PC-9 (cell line): Measurements from ENCODE around the gene CNTLN. TPM values are rescaled to one million over a fixed set of nuclear protein-coding genes. Genes with fewer than 3 reads are reported as not detected.

Source experiments
- BruUV-seq: library from RNA; stranded (reverse); fragments of 400-500 nt; replicated peaks from 2 replicates; lab custom pipeline; 2021; lab: Mats Ljungman, UMichigan
- CTCF ChIA-PET: fragments of 300-600 bp; sonication (Branson Sonifier 250); formaldehyde crosslinking; loops from one replicate; lab custom pipeline; 2022; ENCODE audit warnings: antibody characterized with exemption; lab: Charles Lee
- POLR2A ChIA-PET: fragments of 300-600 bp; sonication (Branson Sonifier 250); formaldehyde crosslinking; loops from one replicate; lab custom pipeline; 2022; ENCODE audit warnings: antibody characterized with exemption; ENCODE audit not compliant: unreplicated experiment; lab: Charles Lee
- DNase-seq, 2 experiments: peaks; one replicate each; pipeline versions ENCODE4 v3.0.0 to v3.0.0-alpha.2; 2015 to 2022; ENCODE audit warnings: mixed read lengths in 1 of 2
- H2AFZ ChIP-seq: fragments of 200-600 bp; sonication (generic); 2 replicates; pipeline ENCODE4 v1.8.1; 2017; ENCODE audit warnings: antibody characterized with exemption
- H3F3A ChIP-seq: fragments of 200-600 bp; sonication (generic); 2 replicates; pipeline ENCODE4 v1.8.1; 2017; ENCODE audit warnings: antibody characterized with exemption, mild to moderate bottlenecking, low read depth; ENCODE audit not compliant: insufficient read depth
- H3K27ac ChIP-seq: fragments of 200-600 bp; sonication (generic); 2 replicates; pipeline ENCODE4 v1.6.1; 2016; ENCODE audit warnings: mixed run types
- H3K27me3 ChIP-seq: fragments of 200-600 bp; sonication (generic); 2 replicates; pipeline ENCODE4 v1.6.1; 2016; ENCODE audit warnings: low read depth, mixed run types; ENCODE audit not compliant: insufficient read depth
- H3K36me3 ChIP-seq: fragments of 200-600 bp; sonication (generic); 2 replicates; pipeline ENCODE4 v1.6.1; 2016; ENCODE audit warnings: low read depth, mixed run types
- H3K4me1 ChIP-seq: fragments of 200-600 bp; sonication (generic); replicated peaks from 2 replicates; pipeline ENCODE4 v1.6.1; 2016; ENCODE audit warnings: mixed run types; ENCODE audit not compliant: insufficient read depth
- H3K4me2 ChIP-seq: fragments of 200-600 bp; sonication (generic); 2 replicates; pipeline ENCODE4 v1.6.1; 2017; ENCODE audit warnings: mixed run types
- H3K4me3 ChIP-seq: fragments of 200-600 bp; sonication (generic); 2 replicates; pipeline ENCODE4 v1.6.1; 2016; ENCODE audit warnings: mixed run types
- H3K79me2 ChIP-seq: fragments of 200-600 bp; sonication (generic); 2 replicates; pipeline ENCODE4 v1.6.1; 2017; ENCODE audit warnings: low read depth, mixed run types
- H3K9me2 ChIP-seq: fragments of 200-600 bp; sonication (generic); 2 replicates; pipeline ENCODE4 v1.8.1; 2017; ENCODE audit warnings: mild to moderate bottlenecking; ENCODE audit not compliant: insufficient read depth
- H3K9me3 ChIP-seq: fragments of 200-600 bp; sonication (generic); 2 replicates; pipeline ENCODE4 v1.8.1; 2016; ENCODE audit warnings: low read depth; ENCODE audit not compliant: insufficient read depth
- H4K20me1 ChIP-seq: fragments of 200-600 bp; sonication (generic); 2 replicates; pipeline ENCODE4 v1.8.1; 2017; ENCODE audit not compliant: insufficient read depth
- CTCF ChIP-seq: fragments of 200-600 bp; sonication (generic); conservative IDR thresholded peaks from 2 replicates; pipeline ENCODE4 v1.6.1; 2017; ENCODE audit warnings: mixed run types, antibody characterized with exemption, mild to moderate bottlenecking, moderate library complexity
- EZH2 ChIP-seq: fragments of 200-600 bp; sonication (generic); IDR thresholded peaks from 2 replicates; pipeline ENCODE4 v1.8.0; 2017; ENCODE audit warnings: antibody characterized with exemption, low read depth
- intact Hi-C: fragments of 100-400 bp; cut with micrococcal nuclease; formaldehyde crosslinking; loops from one replicate; pipeline ENCODE4 v1.10.0; 2022; ENCODE audit not compliant: unreplicated experiment
- total RNA-seq: library from RNA; stranded (reverse); gene quantifications from 2 replicates; pipeline ENCODE4 v1.2.3, GENCODE V29; 2021

CNTLN gene
- total RNA-seq, 1 experiment from 2014 or later: 3.6 TPM

GRCh38 chr9:17509151-17509550, 374.3 kb downstream of the CNTLN start:
- H3K9me2 ChIP-seq: no peaks in the 10 kb centered on the region
- H2AFZ ChIP-seq: no peak overlapping the region
- ChIA-PET CTCF (no interaction called here), POLR2A (no interaction called here)
- no peak overlapping the region for H3K4me2 ChIP-seq
- H3K36me3 ChIP-seq: no peaks in the 10 kb centered on the region
- H3K27ac ChIP-seq: no peak overlapping the region
- intact Hi-C loops: no loop called here
- H4K20me1 ChIP-seq: no peaks in the 10 kb centered on the region
- no peak for DNase-seq
- H3K4me1 ChIP-seq: no peaks in the 10 kb centered on the region
- H3K27me3 ChIP-seq: no peaks in the 10 kb centered on the region
- BruUV-seq: no TSS peak
- no peaks in the 10 kb centered on the region for H3K9me3 ChIP-seq
- no peaks in the 10 kb centered on the region for H3K79me2 ChIP-seq
- no peak overlapping the region for H3K4me3 ChIP-seq
- TF ChIP-seq EZH2 (no peak), CTCF (no peak)
- H3F3A ChIP-seq: no peaks in the 10 kb centered on the region

DNA sequence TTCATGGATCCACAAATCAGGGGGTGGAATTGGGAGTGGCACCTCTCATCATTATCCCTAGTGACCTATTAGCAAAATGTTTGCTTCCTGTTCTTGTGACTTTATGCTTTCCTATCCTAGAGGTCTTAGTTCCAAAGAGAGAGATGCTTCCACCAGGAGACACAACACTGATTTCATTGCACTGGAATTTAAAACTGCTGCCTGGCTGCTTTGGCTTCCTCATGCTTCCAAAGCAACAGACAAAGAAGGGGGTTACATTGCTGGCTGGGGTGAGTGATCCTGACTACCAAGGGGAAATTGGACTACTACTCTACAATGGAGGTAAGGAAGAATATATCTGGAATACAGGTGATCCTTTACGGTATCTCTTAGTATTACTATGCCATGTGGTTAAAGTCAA, 374.9 kb downstream of the CNTLN start:
- Histone ChIP-seq H3K36me3 (no peaks in the 10 kb centered on the region), H3K79me2 (no peaks in the 10 kb centered on the region), H3K4me3 (no peak overlapping the region), H3K9me3 (no peaks in the 10 kb centered on the region), H2AFZ (no peak overlapping the region), H4K20me1 (no peaks in the 10 kb centered on the region), H3K4me1 (no peaks in the 10 kb centered on the region), H3K9me2 (no peaks in the 10 kb centered on the region), H3K27me3 (no peaks in the 10 kb centered on the region), H3F3A (no peaks in the 10 kb centered on the region), H3K4me2 (no peak overlapping the region), H3K27ac (no peak overlapping the region)
- ChIA-PET CTCF (no interaction called here), POLR2A (no interaction called here)
- TF ChIP-seq EZH2 (no peak), CTCF (no peak)
- intact Hi-C loops: no loop called here
- DNase-seq: no peak
- no TSS peak for BruUV-seq

DNA sequence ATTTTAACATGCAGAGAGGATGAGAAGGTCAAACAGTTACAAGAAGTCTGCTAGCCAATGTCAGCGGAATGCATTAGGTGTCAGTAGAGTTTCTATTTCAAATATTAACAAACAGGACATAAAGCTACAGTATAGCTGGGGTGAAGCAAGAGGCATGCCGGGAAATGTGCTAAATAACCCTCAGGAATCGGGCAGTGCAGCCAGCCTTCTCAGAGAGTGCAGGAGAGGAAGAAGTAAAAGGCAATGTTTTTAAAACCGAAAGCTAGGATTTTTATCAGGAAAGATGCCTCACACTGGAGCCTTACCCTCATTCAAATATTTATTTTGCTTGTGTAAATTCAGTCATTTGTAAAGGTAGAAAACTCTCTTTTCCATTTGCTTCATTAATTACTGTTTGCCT, 384.9 kb downstream of the CNTLN start:
- no peak overlapping the region for H2AFZ ChIP-seq
- H3K4me3 ChIP-seq: no peak overlapping the region
- H3F3A ChIP-seq: no peaks in the 10 kb centered on the region
- H3K9me3 ChIP-seq: no peaks in the 10 kb centered on the region
- no peaks in the 10 kb centered on the region for H4K20me1 ChIP-seq
- no peaks in the 10 kb centered on the region for H3K27me3 ChIP-seq
- no peak for DNase-seq
- no TSS peak for BruUV-seq
- CTCF ChIA-PET: no interaction called here
- no peaks in the 10 kb centered on the region for H3K36me3 ChIP-seq
- H3K79me2 ChIP-seq: no peaks in the 10 kb centered on the region
- intact Hi-C loops: loop anchor here (5.0 kb wide), 1 partner anchor 1682 kb away; no protein-coding TSS in a partner anchor
- POLR2A ChIA-PET: no interaction called here
- no peaks in the 10 kb centered on the region for H3K4me1 ChIP-seq
- TF ChIP-seq CTCF: no peak
- no peak for TF ChIP-seq EZH2
- H3K27ac ChIP-seq: no peak overlapping the region
- H3K9me2 ChIP-seq: no peaks in the 10 kb centered on the region
- no peak overlapping the region for H3K4me2 ChIP-seq
